ENCODE data around the gene OR6B2. TPM values are rescaled to one million over a fixed set of nuclear protein-coding genes. Genes with fewer than 3 reads are reported as not detected.

The OR6B2 gene
- total RNA-seq, 1 donor: not detected

DNA sequence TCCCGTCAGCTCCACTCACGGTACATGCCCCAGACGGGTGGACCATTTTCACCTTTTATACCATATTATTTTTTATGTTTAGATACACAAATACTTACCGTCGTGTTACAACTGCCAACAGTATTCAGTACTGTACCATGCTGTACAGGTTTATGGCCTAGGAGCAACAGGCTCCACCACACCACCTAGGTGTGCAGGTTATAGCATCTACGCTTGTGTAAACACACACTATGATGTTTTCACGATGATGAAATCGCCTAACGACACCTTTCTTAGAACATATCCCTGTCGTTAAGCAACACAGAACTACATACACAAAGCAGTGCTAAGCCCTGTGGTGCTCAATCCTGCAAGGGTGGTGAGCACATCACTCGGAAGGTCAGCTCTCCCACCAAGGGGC is 29.6 kb downstream of the OR6B2 start:
- H3K4me3 ChIP-seq (ENCODE audit: insufficient read depth, low read length): no peak overlapping the region
- no peaks in the 10 kb centered on the region for H3K4me1 ChIP-seq (ENCODE audit: insufficient read depth, low read length)
- no peak overlapping the region for H3K27ac ChIP-seq (ENCODE audit: low read depth, low read length)
- DNase-seq (ENCODE audit: insufficient read length, low spot score, missing footprints): no peak
- peaks cover 3% of the 10 kb centered on the region for H4K20me1 ChIP-seq (ENCODE audit: insufficient read depth, low read length)
- no peak overlapping the region for H3K4me2 ChIP-seq (ENCODE audit: insufficient read depth, low read length)
- no peaks in the 10 kb centered on the region for H3K79me2 ChIP-seq (ENCODE audit: insufficient read depth, low read length)
- H3K9me3 ChIP-seq (ENCODE audit: low read depth, low read length): no peaks in the 10 kb centered on the region
- TF ChIP-seq, protein P1, sequence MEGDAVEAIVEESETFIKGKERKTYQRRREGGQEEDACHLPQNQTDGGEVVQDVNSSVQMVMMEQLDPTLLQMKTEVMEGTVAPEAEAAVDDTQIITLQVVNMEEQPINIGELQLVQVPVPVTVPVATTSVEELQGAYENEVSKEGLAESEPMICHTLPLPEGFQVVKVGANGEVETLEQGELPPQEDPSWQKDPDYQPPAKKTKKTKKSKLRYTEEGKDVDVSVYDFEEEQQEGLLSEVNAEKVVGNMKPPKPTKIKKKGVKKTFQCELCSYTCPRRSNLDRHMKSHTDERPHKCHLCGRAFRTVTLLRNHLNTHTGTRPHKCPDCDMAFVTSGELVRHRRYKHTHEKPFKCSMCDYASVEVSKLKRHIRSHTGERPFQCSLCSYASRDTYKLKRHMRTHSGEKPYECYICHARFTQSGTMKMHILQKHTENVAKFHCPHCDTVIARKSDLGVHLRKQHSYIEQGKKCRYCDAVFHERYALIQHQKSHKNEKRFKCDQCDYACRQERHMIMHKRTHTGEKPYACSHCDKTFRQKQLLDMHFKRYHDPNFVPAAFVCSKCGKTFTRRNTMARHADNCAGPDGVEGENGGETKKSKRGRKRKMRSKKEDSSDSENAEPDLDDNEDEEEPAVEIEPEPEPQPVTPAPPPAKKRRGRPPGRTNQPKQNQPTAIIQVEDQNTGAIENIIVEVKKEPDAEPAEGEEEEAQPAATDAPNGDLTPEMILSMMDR (IDR thresholded peaks at IDR 0.05; ENCODE audit: extremely low read depth, low read depth, low read length): no peak
- no peaks in the 10 kb centered on the region for H3K27me3 ChIP-seq (ENCODE audit: insufficient read depth, low read length)
- no peak overlapping the region for H2AFZ ChIP-seq (ENCODE audit: low read length)
- H3K36me3 ChIP-seq (ENCODE audit: insufficient read depth, low read length): peaks cover 49% of the 10 kb centered on the region

DNA sequence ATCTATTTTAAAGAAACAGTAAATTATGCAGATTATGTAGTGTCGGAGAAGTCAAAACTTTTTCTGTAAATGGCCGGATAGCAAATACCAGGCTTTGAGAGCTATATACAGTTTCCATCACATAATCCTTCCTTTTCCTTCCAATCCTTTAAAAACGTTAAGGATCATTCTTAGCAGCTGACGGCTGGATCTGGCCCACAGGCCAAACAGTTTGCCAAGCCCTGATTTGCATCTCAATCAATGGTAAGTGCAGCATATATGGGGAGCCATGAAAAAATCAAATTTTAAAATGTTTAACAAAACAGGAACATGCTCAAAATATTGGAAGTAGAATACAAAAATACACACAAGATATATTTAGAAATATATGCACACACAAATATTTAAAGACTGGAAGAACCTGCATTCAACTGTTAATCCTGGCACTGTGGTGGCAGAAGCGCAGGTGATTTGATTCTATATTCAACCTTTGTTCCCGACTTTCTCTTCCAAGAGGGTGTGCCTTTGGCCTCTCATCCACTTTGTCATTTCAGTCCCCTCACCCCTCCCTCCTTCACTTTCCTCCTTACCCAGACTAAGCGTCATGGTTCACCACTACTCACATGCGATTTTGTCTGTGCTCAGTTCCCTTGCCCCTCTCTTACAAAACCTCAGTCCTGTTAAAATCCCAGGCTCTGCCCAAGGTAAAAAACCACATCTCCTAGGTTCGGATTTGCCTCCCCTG is 32.4 kb downstream of the OR6B2 start:
- Histone ChIP-seq H3K4me1 (ENCODE audit: insufficient read depth, low read length) (no peaks in the 10 kb centered on the region), H3K27ac (ENCODE audit: low read depth, low read length) (no peak overlapping the region), H3K9me3 (ENCODE audit: low read depth, low read length) (no peaks in the 10 kb centered on the region), H3K36me3 (ENCODE audit: insufficient read depth, low read length) (peaks cover 30% of the 10 kb centered on the region), H3K27me3 (ENCODE audit: insufficient read depth, low read length) (no peaks in the 10 kb centered on the region), H3K79me2 (ENCODE audit: insufficient read depth, low read length) (no peaks in the 10 kb centered on the region), H4K20me1 (ENCODE audit: insufficient read depth, low read length) (peaks cover 3% of the 10 kb centered on the region), H3K4me3 (ENCODE audit: insufficient read depth, low read length) (no peak overlapping the region), H2AFZ (ENCODE audit: low read length) (no peak overlapping the region), H3K4me2 (ENCODE audit: insufficient read depth, low read length) (no peak overlapping the region)
- TF ChIP-seq, protein P1 (IDR thresholded peaks at IDR 0.05; ENCODE audit: extremely low read depth, low read depth, low read length): no peak
- no peak for DNase-seq (ENCODE audit: insufficient read length, low spot score, missing footprints)

DNA sequence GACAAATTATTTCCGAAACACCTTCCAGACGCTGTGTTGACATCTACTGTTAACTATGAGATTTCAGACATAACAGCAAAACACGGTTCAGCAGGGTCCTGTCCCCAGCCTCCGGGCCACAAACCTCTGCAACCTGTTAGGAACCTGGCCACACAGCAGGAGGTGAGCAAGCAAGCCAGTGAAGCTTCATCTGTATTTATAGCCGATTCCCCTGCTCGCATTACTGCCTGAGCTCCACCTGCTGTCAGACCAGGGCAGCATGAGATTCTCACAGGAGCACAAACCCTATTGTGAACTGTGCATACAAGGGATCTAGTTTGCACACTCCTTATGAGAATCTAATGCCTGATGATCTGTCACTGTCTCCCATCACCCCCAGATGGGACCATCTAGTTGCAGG is 36.1 kb downstream of the OR6B2 start:
- no peak for DNase-seq (ENCODE audit: insufficient read length, low spot score, missing footprints)
- Histone ChIP-seq H3K27me3 (ENCODE audit: insufficient read depth, low read length) (no peaks in the 10 kb centered on the region), H3K36me3 (ENCODE audit: insufficient read depth, low read length) (peaks cover 13% of the 10 kb centered on the region), H3K4me2 (ENCODE audit: insufficient read depth, low read length) (no peak overlapping the region), H4K20me1 (ENCODE audit: insufficient read depth, low read length) (peaks cover 5% of the 10 kb centered on the region), H3K4me1 (ENCODE audit: insufficient read depth, low read length) (no peaks in the 10 kb centered on the region), H3K27ac (ENCODE audit: low read depth, low read length) (no peak overlapping the region), H2AFZ (ENCODE audit: low read length) (no peak overlapping the region), H3K4me3 (ENCODE audit: insufficient read depth, low read length) (no peak overlapping the region), H3K9me3 (ENCODE audit: low read depth, low read length) (no peaks in the 10 kb centered on the region), H3K79me2 (ENCODE audit: insufficient read depth, low read length) (no peaks in the 10 kb centered on the region)
- TF ChIP-seq, protein P1 (IDR thresholded peaks at IDR 0.05; ENCODE audit: extremely low read depth, low read depth, low read length): no peak

DNA sequence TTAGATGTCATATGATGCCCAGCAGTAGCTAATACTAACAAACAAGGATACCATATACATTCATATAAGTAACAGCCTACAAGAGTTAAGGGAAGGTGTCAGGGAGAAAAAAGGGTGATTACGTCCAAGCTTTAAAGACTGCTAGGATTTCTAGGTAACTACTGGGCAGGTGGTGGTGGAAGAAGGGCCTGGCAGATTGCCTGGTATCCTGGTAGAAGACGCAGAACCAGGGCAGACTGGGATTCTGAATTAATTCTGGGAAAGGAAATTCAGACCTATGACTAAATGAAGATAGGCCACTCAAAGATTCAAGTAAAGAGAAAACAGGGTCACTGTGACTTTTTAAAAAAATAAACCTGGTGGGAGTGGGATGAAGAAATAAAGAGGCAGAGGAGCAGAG is 36.9 kb downstream of the OR6B2 start:
- no peak overlapping the region for H2AFZ ChIP-seq (ENCODE audit: low read length)
- H4K20me1 ChIP-seq (ENCODE audit: insufficient read depth, low read length): peaks cover 5% of the 10 kb centered on the region
- H3K4me3 ChIP-seq (ENCODE audit: insufficient read depth, low read length): no peak overlapping the region
- no peaks in the 10 kb centered on the region for H3K9me3 ChIP-seq (ENCODE audit: low read depth, low read length)
- H3K27me3 ChIP-seq (ENCODE audit: insufficient read depth, low read length): no peaks in the 10 kb centered on the region
- no peak for DNase-seq (ENCODE audit: insufficient read length, low spot score, missing footprints)
- no peaks in the 10 kb centered on the region for H3K79me2 ChIP-seq (ENCODE audit: insufficient read depth, low read length)
- TF ChIP-seq, protein P1 (IDR thresholded peaks at IDR 0.05; ENCODE audit: extremely low read depth, low read depth, low read length): no peak
- H3K36me3 ChIP-seq (ENCODE audit: insufficient read depth, low read length): peaks cover 13% of the 10 kb centered on the region
- no peaks in the 10 kb centered on the region for H3K4me1 ChIP-seq (ENCODE audit: insufficient read depth, low read length)
- H3K27ac ChIP-seq (ENCODE audit: low read depth, low read length): no peak overlapping the region
- no peak overlapping the region for H3K4me2 ChIP-seq (ENCODE audit: insufficient read depth, low read length)
